Measurements from ENCODE around the gene TYSND1.

- TF ChIP-seq CTCF (IDR thresholded peaks at IDR 0.05) (no peak), POLR2A (IDR thresholded peaks at IDR 0.05) (no peak)
These were observed 35.0 kb downstream of the TYSND1 start for GRCh38 chr10:70111496-70111895.

All from body of pancreas (tissue), 4 donors.